ENCODE data around the gene ERP44. TPM values are rescaled to one million over a fixed set of nuclear protein-coding genes. Genes with fewer than 3 reads are reported as not detected.
"Not testable (repeated sequence)": the region's sequence is repeated elsewhere in the genome, so short reads cannot be mapped to it uniquely, and the experiment has no call there.

Gene ERP44
- total RNA-seq, 3 donors from 2014 or later (not counting 1 experiment from before 2014, with no cell fraction given) = 14.2 to 15.4 (median 15.1) TPM

- H3K27me3 Mint-ChIP-seq (ENCODE audit: low read depth in 2 of 2) = no peaks in the 10 kb centered on the region
- H3K9me3 Mint-ChIP-seq = peaks cover 0 to 3% of the 10 kb centered on the region in 2 donors
- intact Hi-C loops (cut with micrococcal nuclease) = loop anchor here (1.0 to 5.0 kb wide), 4 partner anchors 189 to 827 kb away; partner anchors contain the start of gene NR4A3
- no peak overlapping the region for H3K27ac ChIP-seq (ENCODE audit: low read length)
- H3K4me3 ChIP-seq (ENCODE audit: low read length) = no peak overlapping the region
- H3K27me3 ChIP-seq (ENCODE audit: control insufficient read depth, insufficient read depth, low read length) = no peaks in the 10 kb centered on the region
- no peaks in the 10 kb centered on the region for H3K4me1 ChIP-seq (ENCODE audit: control insufficient read depth, insufficient read depth, low read length)
- no CpG with 5 or more reads among the region's 1 CpG for whole genome bisulfite sequencing (ENCODE audit: insufficient coverage)
- DNase-seq (peak in 1 of 2 donors; percentile 78), ATAC-seq (peak; percentile 67 to 75 (median 73))
- H3K4me1 Mint-ChIP-seq = no peaks in the 10 kb centered on the region
- no peak overlapping the region for H3K27ac Mint-ChIP-seq
- H3K36me3 ChIP-seq (ENCODE audit: control insufficient read depth, insufficient read depth, low read length) = peaks cover 26% of the 10 kb centered on the region
- no peak overlapping the region for H3K4me3 Mint-ChIP-seq
- H3K36me3 Mint-ChIP-seq = no peaks in the 10 kb centered on the region
- peak; percentile 91 for TF ChIP-seq CTCF (IDR thresholded peaks at IDR 0.05)
- H3K9me3 ChIP-seq (ENCODE audit: control insufficient read depth, insufficient read depth, low read length) = no peaks in the 10 kb centered on the region
These were observed 87.6 kb downstream of the ERP44 start for GRCh38 chr9:100011062-100011681.

GRCh38 chr9:99999797-100000196 lies 99.0 kb downstream of the ERP44 start:
- TF ChIP-seq CTCF (IDR thresholded peaks at IDR 0.05) = no peak
- Histone ChIP-seq H3K27me3 (ENCODE audit: control insufficient read depth, insufficient read depth, low read length) (no peaks in the 10 kb centered on the region), H3K36me3 (ENCODE audit: control insufficient read depth, insufficient read depth, low read length) (peaks cover 13% of the 10 kb centered on the region), H3K4me1 (ENCODE audit: control insufficient read depth, insufficient read depth, low read length) (no peaks in the 10 kb centered on the region), H3K4me3 (ENCODE audit: low read length) (no peak overlapping the region), H3K27ac (ENCODE audit: low read length) (no peak overlapping the region), H3K9me3 (ENCODE audit: control insufficient read depth, insufficient read depth, low read length) (no peaks in the 10 kb centered on the region)
- no peaks in the 10 kb centered on the region for H3K9me3 Mint-ChIP-seq
- peaks cover 13% of the 10 kb centered on the region for H3K36me3 Mint-ChIP-seq
- ATAC-seq (no peak), DNase-seq (no peak)
- H3K4me1 Mint-ChIP-seq = peaks cover under 1 to 14% of the 10 kb centered on the region in 2 donors
- 93% methylated on average over 3 of the region's 5 CpGs for WGBS (ENCODE audit: insufficient coverage)
- no peaks in the 10 kb centered on the region for H3K27me3 Mint-ChIP-seq (ENCODE audit: low read depth in 2 of 2)
- no peak overlapping the region for H3K4me3 Mint-ChIP-seq
- H3K27ac Mint-ChIP-seq = no peak overlapping the region
- intact Hi-C loops (cut with micrococcal nuclease) = no loop called here

DNA sequence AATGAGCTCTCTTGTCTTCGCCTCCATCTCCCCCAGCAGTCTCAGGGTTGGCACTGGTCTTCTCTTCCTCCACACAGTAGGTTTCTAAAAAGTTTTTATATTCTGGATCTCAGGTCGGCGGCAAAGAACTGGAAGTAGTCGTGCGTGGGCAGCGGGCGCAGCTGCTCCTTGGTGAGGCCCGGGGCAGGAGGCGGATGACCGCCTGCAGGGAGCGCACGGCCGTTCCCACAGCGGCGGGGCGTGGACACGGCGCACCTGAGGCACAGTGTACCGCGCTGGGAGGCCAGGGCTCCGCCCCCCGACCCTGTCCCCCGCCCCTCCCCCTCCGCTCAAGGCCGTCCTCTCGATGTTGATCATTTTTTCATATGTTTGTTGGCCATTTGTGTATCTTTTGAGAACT lies 99.9 kb downstream of the ERP44 start:
- H3K27ac ChIP-seq (ENCODE audit: low read length) = no peak overlapping the region
- H3K4me1 ChIP-seq (ENCODE audit: control insufficient read depth, insufficient read depth, low read length) = no peaks in the 10 kb centered on the region
- H3K27me3 Mint-ChIP-seq (ENCODE audit: low read depth in 2 of 2) = no peaks in the 10 kb centered on the region
- H3K27me3 ChIP-seq (ENCODE audit: control insufficient read depth, insufficient read depth, low read length) = no peaks in the 10 kb centered on the region
- H3K9me3 Mint-ChIP-seq = no peaks in the 10 kb centered on the region
- TF ChIP-seq CTCF (IDR thresholded peaks at IDR 0.05) = no peak
- H3K4me3 Mint-ChIP-seq = no peak overlapping the region
- peaks cover 9% of the 10 kb centered on the region for H3K36me3 Mint-ChIP-seq
- H3K36me3 ChIP-seq (ENCODE audit: control insufficient read depth, insufficient read depth, low read length) = peaks cover 4% of the 10 kb centered on the region
- intact Hi-C loops (cut with micrococcal nuclease) = no loop called here
- DNase-seq (no peak), ATAC-seq (no peak)
- 95% methylated on average over 24 of the region's 26 CpGs for WGBS (ENCODE audit: insufficient coverage)
- no peaks in the 10 kb centered on the region for H3K9me3 ChIP-seq (ENCODE audit: control insufficient read depth, insufficient read depth, low read length)
- no peak overlapping the region for H3K27ac Mint-ChIP-seq
- peaks cover 0 to 17% of the 10 kb centered on the region in 2 donors for H3K4me1 Mint-ChIP-seq
- H3K4me3 ChIP-seq (ENCODE audit: low read length) = no peak overlapping the region

- H3K4me1 ChIP-seq (ENCODE audit: control insufficient read depth, insufficient read depth, low read length) = no peaks in the 10 kb centered on the region
- H3K4me3 Mint-ChIP-seq = no peak overlapping the region
- H3K4me3 ChIP-seq (ENCODE audit: low read length) = no peak overlapping the region
- DNase-seq (no peak), ATAC-seq (no peak)
- intact Hi-C loops (cut with micrococcal nuclease) = no loop called here
- peaks cover 8% of the 10 kb centered on the region for H3K36me3 Mint-ChIP-seq
- peaks cover 2% of the 10 kb centered on the region for H3K36me3 ChIP-seq (ENCODE audit: control insufficient read depth, insufficient read depth, low read length)
- 98% methylated on average over 22 of the region's 22 CpGs for WGBS (ENCODE audit: insufficient coverage)
- H3K27me3 Mint-ChIP-seq (ENCODE audit: low read depth in 2 of 2) = no peaks in the 10 kb centered on the region
- H3K9me3 ChIP-seq (ENCODE audit: control insufficient read depth, insufficient read depth, low read length) = no peaks in the 10 kb centered on the region
- no peak overlapping the region for H3K27ac ChIP-seq (ENCODE audit: low read length)
- no peak for TF ChIP-seq CTCF (IDR thresholded peaks at IDR 0.05)
- H3K27ac Mint-ChIP-seq = no peak overlapping the region
- H3K27me3 ChIP-seq (ENCODE audit: control insufficient read depth, insufficient read depth, low read length) = no peaks in the 10 kb centered on the region
- peaks cover 0 to 17% of the 10 kb centered on the region in 2 donors for H3K4me1 Mint-ChIP-seq
- H3K9me3 Mint-ChIP-seq = no peaks in the 10 kb centered on the region
These were observed 100.5 kb downstream of the ERP44 start for GRCh38 chr9:99998266-99998665.

DNA sequence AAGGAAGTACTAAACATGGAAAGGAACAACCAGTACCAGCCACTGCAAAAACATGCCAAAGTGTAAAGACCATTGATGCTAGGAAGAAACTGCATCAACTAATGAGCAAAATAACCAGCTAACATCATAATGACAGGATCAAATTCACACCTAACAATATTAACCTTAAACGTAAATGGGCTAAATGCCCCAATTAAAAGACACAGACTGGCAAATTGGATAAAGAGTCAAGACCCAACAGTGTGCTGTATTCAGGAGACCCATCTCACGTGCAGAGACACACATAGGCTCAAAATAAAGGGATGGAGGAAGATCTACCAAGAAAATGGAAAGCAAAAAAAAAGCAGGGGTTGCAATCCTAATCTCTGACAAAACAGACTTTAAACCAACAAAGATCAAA lies 108.3 kb downstream of the ERP44 start:
- 94% methylated on average over 2 of the region's 2 CpGs for WGBS (ENCODE audit: insufficient coverage)
- H3K4me1 ChIP-seq (ENCODE audit: control insufficient read depth, insufficient read depth, low read length); H3K27me3 ChIP-seq (ENCODE audit: control insufficient read depth, insufficient read depth, low read length); H3K27ac ChIP-seq (ENCODE audit: low read length); H3K4me3 ChIP-seq (ENCODE audit: low read length); H3K27me3 Mint-ChIP-seq (ENCODE audit: low read depth in 2 of 2); intact Hi-C loops (cut with micrococcal nuclease); H3K9me3 ChIP-seq (ENCODE audit: control insufficient read depth, insufficient read depth, low read length); H3K9me3 Mint-ChIP-seq; H3K27ac Mint-ChIP-seq; DNase-seq; H3K36me3 ChIP-seq (ENCODE audit: control insufficient read depth, insufficient read depth, low read length); ATAC-seq; H3K4me3 Mint-ChIP-seq: not testable (repeated sequence)
- H3K4me1 Mint-ChIP-seq = peaks cover 28% of the 10 kb centered on the region in 2 donors
- H3K36me3 Mint-ChIP-seq = peaks cover 14% of the 10 kb centered on the region
